Right renal cortex interstitium (tissue), 3 donors: ENCODE results near the gene BUB1. TPM values are rescaled to one million over a fixed set of nuclear protein-coding genes. Genes with fewer than 3 reads are reported as not detected.
"Not testable (repeated sequence)": the region's sequence is repeated elsewhere in the genome, so short reads cannot be mapped to it uniquely, and the experiment has no call there.

ENCODE experiments used
- DNase-seq, 3 donors: peaks; one replicate each; pipeline ENCODE4 v3.0.0-alpha.2; 2013; ENCODE audit warnings: low read depth in 3 of 3, low spot score in 2 of 3
- polyA plus RNA-seq, 3 donors: library from polyadenylated mRNA; unstranded; fragments of 120-200 nt; gene quantifications; one replicate each; pipeline ENCODE4 v1.2.1, GENCODE V29; 2013; ENCODE audit not compliant: insufficient read length in 3 of 3

BUB1 gene
- polyA plus RNA-seq, 3 donors = 21.9 to 25.0 (median 22.7) TPM

DNA sequence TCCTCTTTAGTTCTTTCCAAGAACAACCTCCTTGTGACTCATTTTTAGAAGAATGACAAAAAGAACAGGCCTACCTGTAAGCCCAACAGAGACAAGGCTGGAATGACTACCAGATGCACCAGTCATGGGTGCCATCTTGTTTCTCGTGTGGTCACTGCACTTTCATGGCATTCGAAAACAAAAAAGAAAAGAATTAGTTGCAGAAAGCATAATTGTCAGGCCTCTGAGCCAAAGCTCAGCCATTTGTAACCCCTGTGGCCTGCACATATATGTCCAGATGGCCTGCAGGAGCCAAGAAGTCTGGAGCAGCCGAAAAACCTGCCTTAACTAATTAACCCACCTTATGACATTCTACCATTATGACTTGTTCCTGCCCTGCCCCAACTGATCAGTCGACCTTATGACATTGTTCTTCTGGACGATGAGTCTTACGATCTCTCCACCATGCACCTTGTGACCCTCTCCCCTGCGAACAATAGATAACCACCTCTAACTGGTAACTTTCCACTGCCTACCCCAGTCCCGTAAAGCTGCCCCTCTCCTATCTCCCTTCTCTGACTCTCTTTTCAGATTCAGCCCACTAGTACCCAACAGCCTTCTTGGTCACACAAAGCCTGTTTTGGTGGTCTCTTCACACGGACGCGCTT lies 13.9 kb upstream of the BUB1 start:
- DNase-seq = no peak

DNA sequence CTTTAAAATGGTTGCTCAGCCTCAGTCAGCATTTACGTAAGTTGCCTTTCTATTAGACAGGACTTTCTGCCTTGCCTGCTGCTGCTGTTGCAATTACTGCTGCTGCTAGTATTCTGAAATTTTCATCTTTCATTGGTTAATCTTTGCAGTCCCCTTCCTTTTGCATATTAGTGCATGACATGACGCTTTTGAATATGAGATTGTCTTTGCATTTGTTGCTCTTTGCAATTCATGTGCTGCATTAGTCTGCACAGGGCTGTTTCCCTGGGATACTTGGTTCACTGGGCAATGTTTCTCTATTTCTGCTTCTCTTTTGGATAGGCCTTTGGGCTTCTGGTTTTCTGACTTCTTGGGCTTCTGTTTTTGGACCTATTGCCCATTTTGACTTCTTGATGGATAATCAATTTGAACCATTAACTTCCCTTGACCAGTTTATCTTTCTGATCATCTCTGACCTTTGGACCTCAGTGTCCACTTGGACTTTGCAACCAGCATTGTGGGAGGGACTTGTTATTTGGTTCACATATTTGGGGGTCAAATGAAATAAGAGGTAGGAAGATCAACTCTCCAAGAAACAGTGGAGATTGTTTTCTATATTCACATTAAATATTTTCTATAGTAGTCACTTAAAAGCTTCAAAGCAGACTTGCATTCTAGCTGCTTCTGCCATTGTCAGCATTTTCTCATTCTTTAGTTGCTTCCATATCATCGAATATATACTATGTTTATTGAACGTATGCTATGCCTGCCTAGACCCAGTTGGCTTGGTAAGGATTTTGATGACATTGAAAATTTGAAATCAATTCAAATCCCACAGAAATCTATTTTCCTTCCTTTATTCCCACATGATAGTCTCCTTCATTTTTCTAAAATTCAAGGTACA lies 12.5 kb upstream of the BUB1 start:
- no peak for DNase-seq

DNA sequence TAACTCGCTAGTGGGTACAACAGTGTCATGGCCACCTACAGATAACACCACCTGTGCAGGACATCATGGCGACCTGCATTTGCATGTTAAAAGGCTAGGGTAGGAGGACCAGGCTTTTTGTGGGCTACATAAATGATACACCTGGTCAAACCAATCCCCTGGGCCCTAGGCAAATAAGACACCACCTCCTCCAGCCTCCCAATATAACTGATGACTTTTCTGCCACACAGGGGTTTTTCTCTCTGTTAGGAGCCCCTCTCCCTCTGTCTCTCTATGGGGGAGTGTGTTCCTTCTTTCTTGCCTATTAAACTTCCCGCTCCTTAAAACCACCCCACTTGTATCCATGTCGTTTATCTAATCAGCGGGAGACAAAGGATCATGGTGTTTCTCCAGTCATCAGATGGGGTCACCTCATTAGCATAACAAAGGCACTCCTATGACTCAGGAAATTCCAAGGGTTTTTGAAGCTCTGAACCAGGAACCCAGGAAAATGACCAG lies 10.8 kb upstream of the BUB1 start:
- DNase-seq = no peak

DNA sequence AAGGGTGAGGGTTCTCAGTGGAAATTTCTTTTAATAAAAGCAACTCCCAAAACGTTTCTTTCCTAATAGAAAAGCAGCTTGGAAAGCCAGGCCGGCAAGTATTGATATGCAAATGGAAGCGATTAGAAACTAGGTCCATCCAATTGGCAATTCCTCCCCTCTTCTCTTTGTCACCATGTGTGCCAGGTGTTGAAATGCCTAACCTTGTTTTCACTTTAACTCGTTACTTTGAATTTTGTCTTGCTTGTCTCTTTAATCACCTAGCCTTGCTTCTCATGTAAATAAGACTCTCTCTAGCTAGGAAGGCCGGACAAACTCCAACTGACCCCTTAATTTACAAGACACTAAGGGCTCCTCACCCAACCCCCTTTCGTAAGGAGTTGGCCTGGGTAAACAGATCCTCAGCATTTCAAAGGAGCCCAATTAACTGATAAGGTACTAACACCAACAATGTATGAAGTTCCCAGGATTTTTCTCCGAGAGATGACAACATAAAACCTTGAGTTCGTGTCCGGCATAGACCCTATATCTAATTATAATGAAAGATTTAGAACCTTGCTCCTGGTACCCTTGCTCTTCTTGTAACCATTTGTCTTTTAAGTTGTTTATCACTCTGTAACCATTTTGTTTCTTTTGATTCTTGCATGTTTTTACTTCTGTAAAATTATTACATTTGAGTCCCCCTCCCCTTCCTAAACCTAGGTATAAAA lies 10.1 kb upstream of the BUB1 start:
- not testable (repeated sequence) for DNase-seq

DNA sequence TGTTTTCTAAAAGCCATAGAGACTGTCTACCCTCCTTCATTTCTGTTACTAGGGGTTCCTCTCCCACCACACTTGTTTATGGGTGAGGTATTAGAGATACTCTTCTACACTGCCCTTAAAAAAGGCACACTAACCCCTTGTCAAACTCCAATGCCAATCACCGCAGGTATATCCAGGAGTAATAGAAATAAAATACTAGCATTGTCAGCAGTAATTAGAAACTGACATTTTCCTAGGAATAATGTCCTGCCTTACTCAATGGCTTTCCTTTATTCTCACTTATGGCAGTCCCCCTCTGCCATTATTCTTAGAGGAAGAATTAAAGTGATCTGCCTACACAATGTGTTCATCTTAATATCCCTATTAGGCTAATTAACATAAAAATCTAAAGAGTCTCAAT lies 5.0 kb upstream of the BUB1 start:
- DNase-seq = no peak

DNA sequence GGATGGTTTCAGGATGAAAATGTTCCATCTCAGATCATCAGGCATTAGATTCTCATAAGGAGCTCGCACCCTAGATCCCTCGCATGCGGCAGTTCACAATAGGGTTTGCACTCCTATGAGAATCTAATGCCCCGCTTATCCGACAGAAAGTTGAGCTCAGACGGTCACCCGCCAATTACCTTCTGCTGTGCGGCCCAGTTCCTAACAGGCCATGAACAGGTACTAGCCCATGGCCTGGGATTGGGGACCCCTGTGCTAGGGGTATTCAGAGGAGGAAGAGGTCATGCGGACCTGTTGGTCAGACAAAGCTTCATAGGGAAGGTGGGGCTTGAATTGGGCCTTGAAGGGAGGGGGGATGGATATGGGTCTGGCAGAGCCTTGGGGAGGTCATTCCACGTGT lies 4.4 kb upstream of the BUB1 start:
- no peak for DNase-seq

DNA sequence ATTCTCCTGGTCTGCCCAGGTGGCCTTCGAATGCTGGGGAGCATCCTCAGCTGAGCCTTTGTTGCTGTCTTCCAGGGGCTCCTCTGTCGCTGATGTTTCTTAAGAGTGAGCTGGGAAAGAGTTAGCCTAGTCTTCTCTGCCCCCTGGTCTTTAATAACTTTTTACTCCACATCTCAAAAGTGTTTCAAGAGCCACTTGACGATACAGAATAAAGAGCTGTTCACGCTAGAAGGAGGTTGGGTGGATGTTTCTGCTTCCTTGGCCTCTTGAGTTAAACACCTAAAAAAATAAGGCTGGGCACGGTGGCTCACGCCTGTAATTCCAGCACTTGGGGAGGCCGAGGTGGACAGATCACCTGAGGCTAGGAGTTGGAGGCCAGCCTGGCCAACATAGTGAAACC lies 2.8 kb upstream of the BUB1 start:
- DNase-seq = no peak

DNA sequence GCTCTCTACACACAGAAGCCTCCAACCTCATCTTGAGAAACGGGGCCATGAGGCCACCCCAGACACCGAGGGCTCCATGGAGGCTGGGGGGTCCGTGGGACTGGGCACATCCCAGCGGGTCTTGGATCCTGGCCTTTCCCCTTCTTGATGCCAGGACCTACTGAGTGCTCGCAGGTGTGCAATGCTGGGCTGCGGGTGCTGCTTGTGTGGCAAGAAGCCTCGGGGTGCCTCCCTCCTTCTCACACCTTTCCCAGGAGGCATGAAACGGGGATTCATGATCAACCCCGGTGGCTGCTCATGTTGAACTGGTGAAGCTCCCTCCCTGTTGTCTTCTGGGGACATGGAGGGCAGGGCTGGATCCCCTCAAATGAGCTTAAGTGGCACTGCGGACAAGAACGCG lies 2.0 kb upstream of the BUB1 start:
- DNase-seq = no peak

DNA sequence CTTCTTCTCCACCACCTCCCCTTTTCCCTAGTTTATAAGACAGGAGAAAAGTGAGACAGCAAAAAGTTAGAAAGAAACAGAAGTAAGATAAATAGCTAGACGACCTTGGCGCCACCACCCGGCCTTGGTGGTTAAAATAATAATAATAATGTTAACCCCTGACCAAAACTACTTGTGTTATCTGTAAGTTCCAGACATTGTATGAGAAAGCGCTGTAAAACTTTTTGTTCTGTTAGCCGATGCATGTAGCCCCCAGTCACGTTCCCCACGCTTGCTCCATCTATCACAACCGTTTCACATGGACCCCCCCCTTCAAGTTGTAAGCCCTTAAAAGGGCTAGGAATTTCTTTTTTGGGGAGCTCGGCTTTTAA lies 1.5 kb upstream of the BUB1 start:
- no peak for DNase-seq

DNA sequence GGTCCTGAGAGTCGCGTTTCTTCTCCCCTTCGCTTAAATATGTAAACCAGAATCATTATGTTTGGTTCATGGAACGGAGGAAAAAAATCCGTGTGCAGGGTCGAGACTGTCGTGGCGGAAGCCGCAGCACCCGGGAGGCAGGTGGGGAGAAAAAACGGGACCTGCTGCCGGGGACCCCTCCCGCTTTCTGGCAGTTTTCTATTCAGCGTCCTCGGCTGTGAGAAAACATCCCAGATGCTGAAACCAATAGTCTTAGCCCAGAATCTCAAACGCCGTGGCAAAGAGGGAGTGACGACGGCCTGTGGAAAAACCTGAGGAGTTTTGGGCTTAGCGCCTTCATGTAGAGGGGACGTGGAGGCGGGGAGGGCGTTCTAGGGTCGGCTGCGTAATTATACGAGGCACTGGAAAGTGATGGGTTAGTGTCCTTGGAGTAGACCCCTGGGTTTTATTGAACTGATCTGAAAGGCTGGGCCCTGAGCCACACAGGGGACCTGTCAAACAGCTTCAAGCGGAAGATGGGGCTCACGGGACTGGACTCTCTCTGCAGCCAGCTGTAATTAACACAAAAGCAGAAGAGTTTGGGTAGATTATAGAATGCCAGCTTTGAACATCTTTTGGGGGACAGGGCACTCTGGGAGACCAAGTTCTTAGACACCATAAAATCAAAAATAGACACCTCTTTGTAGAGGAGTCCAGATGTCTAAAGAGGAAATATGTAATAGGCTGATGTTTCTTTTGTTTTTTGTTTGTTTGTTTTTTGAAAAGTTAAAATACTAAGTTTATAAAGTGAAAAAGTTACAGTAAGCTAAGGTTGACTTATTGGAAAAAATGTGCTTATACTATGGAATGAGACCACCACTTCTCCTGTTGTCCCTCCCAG lies 834 bp upstream of the BUB1 start:
- peak in 1 of 3 donors; percentile 26 for DNase-seq

DNA sequence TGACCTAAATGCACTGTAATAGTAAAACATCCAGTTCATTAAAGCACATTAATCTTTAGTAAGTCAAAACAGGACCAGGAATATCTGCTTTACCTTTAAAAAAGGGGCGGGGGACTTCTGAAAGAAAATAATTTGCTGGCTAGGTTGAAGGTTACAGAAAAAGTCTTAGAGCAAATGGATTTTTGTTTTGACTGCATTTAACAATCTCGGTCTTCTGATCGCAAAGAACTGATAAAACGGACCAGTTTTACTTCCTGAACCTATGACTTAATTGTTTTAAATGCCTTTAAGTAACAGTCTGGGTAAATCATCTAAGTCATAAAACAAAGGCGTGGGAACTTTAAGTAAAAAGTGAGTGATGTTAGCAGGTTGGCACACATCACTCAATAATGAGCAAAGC lies 783 bp downstream of the BUB1 start:
- no peak for DNase-seq

DNA sequence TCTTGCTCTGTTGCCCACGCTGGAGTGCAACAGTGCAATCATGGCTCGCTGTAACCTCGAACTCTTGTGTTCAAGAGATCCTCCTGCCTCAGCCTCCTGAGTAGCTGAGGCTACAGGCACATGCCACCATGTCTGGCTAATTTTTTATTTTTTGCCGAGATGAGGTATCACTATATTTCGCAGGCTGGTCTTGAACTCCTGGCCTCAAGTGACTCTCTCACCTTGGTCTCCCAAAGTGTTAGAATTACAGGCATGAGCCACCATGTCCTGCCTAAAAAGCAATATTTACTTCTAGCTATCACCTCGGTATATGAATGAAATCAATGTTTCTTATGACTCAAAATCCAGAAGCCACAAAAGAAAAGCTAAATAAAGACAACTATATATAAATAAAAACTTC lies 2.2 kb downstream of the BUB1 start:
- no peak for DNase-seq

DNA sequence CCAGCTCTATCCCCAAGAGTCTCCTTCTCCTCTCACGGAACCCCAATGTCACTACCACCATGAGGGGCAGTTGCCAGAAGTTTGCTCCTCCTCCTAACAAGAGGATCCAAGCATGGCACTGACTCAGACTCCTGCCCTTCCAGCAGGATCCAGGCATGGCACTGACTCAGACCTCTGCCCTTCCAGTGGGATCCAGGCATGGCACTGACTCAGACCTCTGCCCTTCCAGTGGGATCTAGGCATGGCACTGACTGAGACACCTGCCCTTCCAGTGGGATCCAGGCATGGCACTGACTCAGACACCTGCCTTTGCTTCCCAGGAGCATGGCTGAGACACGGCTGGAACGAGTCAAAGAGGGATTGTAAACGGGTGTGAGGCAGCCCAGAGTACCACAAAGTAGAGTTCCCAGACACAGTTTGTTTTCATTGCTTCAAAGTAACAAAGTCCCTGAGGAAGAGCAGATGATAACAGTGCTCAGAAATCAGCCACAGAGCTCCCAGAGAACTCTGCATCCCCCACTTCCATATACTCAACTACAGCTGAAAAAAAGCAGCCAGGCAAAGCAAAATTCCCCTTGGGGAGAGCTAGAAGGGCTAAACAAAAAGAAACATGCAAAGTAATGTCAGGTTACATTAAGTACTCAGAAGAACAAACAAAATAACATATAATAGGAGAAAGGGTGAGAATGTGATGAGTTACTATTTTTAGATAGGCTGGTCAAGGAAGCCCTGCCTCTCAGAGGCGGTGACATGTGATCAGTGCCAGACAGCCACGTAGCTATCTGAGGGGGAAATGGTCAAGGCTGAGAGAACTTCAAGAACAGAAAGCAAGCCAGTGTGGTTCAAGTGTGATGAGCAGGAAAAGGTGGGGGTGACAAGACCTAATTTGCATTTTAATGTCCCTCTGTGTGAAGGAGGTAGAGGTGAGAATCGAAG lies 3.0 kb downstream of the BUB1 start:
- DNase-seq = no peak

DNA sequence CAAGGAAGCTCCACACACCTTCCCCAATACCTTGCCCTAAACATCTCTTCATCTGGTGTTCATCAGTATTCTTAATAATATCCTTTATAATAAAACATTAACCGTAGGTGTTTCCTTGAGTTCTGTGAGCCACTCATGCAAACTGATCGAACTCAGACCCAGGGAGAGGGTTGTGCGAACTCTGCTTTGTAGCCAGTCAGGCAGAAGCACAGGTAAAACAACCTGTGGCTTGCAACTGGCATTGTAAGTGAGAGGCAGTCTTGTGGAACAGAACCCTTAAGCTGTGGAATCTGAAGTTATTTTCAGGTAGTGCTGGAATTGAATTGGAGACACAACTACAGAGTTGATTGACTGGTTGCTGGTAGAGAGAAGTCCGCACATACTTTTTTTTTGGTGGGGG lies 4.7 kb downstream of the BUB1 start:
- no peak for DNase-seq

DNA sequence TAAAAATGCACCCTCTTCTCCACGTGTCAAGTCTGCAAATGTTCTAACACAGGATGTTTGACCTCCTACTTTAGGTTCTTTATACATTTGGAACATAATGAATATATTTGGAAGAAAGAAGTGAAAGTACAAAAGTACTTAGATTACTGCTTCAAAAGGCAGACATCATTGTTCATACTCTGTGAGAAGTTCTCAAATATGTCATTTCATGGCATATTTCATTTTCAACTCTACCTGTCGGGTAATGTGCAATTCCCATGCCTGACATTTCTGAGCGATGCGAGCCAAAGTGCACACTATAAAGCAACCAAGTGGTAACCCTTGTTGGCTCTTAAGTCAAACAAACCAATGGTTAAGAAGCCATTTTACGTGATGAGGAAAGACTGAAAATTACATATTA lies 7.0 kb downstream of the BUB1 start:
- no peak for DNase-seq

DNA sequence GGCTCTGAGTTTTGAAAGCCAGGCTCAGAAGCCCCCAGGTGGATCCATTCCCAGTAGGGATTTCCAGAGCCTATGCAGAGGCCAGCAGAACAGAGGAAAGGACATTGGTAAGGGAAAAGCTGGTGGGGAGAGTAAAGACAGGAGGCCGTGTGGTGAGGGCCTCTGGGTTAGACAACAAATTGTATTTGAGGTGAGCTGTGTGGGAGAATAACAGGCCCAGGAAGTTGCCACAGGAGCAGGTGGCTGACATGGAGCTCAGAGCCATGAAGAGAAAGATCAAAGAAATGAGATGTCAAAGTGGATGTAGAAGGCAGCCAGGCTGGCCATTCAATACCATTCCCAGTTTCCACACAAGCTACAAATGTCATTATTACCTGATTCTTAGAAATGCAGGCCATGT lies 8.8 kb downstream of the BUB1 start:
- no peak for DNase-seq

DNA sequence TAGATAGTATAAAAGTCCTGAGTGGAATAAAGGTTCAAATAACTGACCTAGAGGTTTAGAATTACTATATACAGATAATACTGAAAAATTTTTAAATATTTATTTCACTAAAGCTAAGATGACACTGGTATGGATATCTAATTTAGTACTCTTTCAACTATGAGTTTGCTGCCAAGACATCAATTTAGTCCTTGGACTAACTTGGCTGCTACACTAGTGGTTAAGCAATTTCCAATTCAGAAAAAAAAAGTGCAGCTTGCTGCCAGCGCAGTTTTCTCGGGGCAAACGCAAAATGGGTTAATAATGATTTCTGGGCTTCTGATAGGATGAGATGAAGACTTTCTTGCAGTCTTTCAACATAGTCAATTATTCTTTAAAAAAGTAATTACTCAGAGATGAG lies 10.8 kb downstream of the BUB1 start:
- DNase-seq = no peak

DNA sequence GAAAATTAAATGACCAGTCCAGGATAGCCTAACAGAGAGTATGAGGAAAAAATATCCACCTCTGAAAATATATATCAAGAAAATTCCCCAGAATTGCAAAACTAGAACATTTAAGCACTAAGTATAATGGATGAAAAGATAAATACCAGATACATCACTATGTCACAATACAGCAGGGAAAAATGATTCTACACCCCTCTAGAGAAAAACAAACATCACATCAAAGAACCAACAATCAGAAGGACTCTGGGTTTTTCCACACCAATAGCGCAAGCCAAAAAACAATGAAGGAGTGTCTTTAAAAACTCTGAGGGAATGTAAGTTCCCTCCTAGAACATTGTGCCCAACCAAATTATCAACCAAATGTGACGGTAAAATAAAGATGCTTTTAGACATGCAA lies 13.7 kb downstream of the BUB1 start:
- no peak for DNase-seq

DNA sequence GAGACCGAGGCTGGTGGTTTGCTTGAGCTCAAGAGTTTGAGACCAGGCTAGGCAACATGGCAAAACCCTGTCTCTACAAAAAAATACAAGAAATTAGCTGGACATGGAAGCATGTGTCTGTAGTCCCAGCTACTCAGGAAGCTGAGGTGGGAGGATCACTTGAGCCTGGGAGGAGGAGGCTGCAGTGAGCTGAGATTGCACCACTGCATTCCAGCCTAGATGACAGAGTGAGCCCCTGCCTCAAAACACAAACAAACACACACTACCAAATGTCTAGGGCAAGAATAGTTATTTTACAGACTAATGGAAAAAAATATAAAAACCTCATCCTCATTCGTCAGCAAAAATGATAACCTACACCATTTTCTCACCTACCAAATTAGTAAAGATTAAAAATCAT lies 15.3 kb downstream of the BUB1 start:
- no peak for DNase-seq

DNA sequence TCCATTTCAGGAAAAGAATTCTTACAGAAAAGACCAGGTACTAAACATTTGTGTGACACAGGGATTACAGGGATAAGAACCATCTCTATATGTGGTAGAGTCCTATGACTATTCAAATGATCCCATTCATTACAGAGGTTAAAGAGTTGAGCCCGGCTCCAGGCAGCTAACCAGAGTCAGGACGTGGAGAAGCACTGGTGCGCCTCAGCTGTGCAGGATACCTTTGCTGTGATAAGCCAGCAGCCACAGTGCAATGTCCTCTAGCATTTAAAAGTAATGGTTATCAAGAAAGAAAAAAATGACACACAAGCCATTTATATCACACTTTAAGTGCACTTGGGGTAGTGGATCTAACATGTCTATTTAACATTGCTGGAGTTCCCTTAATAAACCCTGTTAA lies 17.3 kb downstream of the BUB1 start:
- no peak for DNase-seq
